HG02973 (cell line): Measurements from ENCODE around the gene SAMD11.
"Not testable (repeated sequence)": the region's sequence is repeated elsewhere in the genome, so short reads cannot be mapped to it uniquely, and the experiment has no call there.

Source experiments
- ATAC-seq: cut with Tn5 transposase; IDR thresholded peaks from one replicate; pipeline ENCODE4 v1.9.1; 2021; ENCODE audit warnings: moderate library complexity; ENCODE audit not compliant: unreplicated experiment

The SAMD11 gene, protein sequence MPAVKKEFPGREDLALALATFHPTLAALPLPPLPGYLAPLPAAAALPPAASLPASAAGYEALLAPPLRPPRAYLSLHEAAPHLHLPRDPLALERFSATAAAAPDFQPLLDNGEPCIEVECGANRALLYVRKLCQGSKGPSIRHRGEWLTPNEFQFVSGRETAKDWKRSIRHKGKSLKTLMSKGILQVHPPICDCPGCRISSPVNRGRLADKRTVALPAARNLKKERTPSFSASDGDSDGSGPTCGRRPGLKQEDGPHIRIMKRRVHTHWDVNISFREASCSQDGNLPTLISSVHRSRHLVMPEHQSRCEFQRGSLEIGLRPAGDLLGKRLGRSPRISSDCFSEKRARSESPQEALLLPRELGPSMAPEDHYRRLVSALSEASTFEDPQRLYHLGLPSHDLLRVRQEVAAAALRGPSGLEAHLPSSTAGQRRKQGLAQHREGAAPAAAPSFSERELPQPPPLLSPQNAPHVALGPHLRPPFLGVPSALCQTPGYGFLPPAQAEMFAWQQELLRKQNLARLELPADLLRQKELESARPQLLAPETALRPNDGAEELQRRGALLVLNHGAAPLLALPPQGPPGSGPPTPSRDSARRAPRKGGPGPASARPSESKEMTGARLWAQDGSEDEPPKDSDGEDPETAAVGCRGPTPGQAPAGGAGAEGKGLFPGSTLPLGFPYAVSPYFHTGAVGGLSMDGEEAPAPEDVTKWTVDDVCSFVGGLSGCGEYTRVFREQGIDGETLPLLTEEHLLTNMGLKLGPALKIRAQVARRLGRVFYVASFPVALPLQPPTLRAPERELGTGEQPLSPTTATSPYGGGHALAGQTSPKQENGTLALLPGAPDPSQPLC

GRCh38 chr1:923131-923990 lies at the start of gene SAMD11:
Gene SAMD11, plus strand, starts transcription at chr1:923923. Its CDS starts 509 bp downstream, at chr1:924432.
- ATAC-seq, result no peak

DNA sequence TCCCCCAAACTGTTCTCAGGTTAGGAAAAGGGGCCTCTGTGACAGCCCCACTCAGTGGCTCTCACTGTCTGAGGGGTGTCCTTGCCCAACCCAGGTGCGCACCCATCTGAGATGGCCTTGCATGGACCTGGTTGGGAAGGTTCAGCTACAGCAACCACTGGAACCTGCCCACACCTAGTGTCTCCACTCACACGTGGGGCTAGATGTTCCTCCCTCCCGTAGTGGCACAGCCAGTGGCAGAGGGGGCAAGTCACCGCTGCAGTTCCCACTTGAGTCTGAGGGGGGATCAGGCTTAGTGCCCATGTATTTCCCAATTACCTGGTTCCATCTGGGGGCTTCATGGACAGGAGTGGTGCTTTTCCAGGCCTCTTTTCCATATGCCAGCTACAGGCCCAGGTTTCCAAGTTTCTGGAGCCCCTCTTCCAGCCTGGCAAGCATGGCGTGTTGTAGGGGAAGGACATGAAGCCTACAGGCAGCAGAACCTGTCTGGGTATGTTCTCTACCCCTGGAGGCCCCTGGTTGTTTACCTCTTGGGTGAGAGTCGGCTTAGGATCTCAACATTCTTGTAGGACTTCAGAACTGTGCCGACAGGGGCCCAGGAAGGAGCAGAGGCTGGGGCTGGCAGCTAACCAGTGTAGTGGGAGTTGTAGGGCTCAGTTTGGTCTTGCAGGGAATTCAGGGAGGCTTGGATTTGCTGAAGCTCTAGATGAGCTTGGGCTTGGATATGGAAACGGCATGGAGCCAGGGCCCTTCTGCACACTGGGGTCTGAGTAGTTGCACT lies 47.1 kb upstream of the SAMD11 start:
- not testable (repeated sequence) for ATAC-seq

GRCh38 chr1:877209-877986 lies 46.3 kb upstream of the SAMD11 start:
- not testable (repeated sequence) for ATAC-seq

- ATAC-seq, result not testable (repeated sequence)
Measured at GRCh38 chr1:880511-880910, 43.2 kb upstream of the SAMD11 start.

DNA sequence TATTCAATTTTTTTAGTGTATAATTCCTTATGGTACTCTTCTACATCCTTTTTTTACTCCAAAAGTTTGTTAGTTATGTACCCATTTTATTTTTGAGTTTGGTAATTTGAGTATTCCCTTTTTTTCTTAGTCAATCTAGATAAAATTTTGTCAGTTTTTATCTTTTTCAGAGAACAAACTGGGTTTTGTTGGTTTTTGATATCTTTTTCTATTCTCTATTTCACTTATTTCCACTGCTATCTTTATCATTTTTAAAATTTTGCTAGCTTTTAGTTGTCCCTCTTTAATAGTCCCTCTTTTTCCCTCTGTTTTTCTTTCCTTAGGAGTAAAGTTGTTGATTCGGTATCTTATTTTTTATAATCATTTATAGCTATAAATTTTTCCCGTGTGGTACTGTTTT lies 42.8 kb upstream of the SAMD11 start:
- not testable (repeated sequence) for ATAC-seq

DNA sequence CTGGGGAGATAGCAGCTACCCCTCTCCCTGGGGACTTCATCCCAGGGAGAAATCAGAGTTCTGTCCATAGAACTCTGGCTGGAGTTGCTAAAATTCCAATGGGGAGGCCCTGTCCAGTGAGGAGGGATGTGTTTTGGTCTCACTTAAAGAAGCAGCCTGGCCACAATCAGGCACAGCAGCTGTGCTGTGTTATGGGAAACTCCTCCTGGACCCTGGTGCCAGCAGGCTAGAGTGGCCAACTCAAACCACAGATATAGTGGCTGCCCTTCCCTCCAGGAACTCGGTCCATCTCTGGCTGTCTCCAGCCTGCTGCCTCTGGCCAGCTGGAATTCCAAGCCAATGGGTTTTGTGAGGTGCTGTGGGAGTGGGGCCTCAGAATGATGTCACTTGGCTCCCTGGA lies 37.4 kb upstream of the SAMD11 start:
- ATAC-seq, result no peak

- ATAC-seq, result no peak
Measured at GRCh38 chr1:886760-887159, 37.0 kb upstream of the SAMD11 start.

GRCh38 chr1:888297-888696 lies 35.4 kb upstream of the SAMD11 start:
- ATAC-seq, result no peak

- not testable (repeated sequence) for ATAC-seq
Measured at GRCh38 chr1:889774-890173, 33.9 kb upstream of the SAMD11 start.

DNA sequence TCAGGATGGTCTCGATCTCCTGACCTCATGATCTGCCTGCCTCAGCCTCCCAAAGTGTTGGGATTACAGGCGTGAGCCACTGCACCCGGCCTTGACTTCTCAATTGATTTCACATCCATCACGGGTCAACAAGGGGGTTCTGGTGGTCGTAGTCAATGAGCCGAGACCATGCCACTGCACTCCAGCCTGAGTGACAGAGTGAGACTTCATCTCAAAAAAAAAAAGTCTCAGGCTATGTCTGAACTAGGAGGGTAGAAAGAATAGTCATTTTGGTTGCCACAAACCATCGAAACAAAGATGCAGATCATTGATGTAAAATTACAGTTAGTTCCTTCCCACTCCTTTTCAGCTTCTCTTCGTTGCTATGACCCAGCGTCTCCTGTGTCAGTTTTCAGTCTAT lies 33.5 kb upstream of the SAMD11 start:
- ATAC-seq, result not testable (repeated sequence)

- no peak for ATAC-seq
Measured at GRCh38 chr1:890661-891060, 33.1 kb upstream of the SAMD11 start.

DNA sequence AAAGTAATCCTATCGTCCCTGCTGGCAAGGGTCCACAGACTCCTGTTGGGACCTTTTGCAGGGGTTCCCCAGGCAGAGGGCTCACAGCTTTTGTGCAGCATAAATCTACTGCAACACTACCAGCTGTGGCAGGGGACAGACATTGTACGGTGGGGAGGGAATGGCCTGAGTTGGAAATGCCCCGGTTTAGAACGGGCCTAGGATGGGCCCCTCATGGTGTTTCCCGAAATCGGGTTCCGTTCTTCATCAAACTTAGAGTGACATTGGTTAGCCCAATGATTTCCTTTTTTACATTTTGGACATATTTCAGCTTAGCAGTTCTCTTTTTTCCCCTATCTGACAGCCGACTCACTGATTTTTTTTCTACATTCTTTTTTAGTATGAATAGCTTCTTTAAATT lies 26.5 kb upstream of the SAMD11 start:
- ATAC-seq, result no peak

DNA sequence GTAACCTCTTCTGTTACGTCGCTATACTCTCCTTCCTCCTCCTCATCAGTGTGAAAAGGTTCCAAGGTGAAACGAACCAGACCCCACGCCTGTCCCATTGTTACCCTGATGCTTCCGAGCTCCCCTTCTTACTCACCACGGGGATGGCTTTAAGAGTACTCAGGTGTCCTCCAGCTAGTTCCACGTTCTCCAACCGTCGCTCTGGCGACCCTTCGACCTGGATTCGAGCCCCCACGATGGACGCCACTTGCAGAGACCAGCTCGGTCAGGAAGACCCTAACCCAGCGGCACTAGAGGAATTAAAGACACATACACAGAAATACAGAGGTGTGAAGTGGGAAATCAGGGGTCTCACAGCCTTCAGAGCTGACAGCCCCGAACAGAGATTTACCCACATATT lies 25.8 kb upstream of the SAMD11 start:
- not testable (repeated sequence) for ATAC-seq

DNA sequence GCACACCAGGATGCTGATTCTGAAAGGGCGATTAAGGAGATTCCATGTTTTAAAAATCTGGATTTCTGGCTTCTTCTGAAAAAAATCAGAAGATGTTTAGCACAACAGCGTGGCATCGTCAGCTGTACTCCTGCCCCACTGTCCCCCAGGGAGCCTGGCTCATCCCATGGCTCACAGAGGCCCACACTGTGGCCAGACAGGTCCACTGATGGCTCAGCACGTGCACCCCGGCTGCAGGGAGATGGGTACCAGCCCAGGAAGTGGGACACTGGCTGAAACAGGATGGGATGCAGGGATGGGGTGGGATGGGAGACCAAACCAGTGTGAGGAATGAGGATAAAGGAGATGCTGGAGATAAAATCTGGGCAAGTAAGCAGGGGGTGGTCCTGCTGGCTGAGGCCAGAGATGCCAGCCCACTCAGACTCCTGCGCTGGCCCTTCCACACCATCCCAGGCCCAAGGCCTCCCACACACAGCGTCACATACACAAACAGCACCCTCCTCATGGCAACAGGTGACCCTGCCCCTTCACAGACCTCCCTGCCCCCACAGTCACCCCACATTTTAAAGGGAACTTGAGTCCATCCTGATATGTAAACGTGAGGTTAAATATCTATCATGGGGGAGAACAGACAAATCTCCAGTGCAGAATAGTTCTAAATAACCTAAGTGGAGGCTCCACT lies 23.9 kb upstream of the SAMD11 start:
- no peak for ATAC-seq

DNA sequence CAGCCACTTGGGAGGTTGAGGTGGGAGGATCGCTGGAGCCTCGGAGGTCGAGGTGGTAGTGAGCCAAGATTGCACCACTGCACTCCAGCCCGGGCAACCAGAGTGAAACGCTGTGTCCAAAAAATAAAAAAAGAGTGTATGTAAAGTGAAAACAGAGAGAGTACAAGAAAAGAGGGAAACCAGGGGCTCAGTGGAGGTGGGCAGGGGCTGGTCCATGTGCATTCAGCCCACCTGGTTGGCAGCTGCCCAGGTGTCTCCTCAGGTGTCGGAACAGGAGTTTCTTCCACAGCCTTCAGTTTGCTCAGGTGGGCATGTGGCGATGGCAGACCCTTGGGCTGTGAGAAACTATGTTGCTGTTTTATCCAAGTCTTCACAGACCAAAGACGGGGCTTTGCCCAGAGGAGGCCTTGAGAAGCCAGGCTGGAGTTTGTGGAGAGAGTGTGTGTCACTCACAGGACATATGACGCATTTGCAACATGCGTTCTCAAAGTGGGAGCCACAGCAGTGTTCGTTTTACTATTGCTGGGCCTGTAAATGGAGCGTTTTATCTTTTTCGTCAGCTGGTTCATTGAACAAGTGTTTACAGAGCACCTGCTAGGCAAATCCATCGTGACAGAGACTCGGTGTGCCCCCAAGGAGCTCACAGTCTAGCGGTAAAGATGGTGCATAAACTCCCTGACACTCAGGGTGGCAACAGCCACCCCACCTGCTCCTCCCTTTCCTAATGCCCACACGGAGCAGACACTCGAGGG lies 22.4 kb upstream of the SAMD11 start:
- ATAC-seq, result no peak

DNA sequence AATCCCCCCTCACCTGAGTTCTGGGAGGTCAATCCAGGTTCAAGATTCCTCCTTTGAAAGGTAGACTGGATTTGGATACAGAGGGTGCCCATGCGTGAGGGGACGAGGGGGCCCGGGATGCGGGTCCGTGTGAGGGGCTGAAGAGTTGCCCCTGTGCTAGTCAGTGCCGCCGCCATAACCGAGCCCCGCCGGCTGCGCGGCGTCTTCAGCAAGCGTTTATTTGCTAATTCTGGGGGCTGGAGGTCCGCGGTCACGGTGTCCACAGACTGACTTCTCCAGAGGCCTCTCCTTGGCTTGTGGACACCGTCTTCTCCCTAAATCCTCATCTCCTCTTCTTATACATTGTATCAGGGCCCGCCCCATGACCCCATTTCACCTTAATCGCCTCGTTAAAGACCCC lies 20.9 kb upstream of the SAMD11 start:
- ATAC-seq, result no peak

- no peak for ATAC-seq
Measured at GRCh38 chr1:903305-903704, 20.4 kb upstream of the SAMD11 start.

GRCh38 chr1:903721-904271 lies 19.9 kb upstream of the SAMD11 start:
- no peak for ATAC-seq
